Skin of body (tissue), 2 donors: ENCODE results near the gene PROM2. TPM values are rescaled to one million over a fixed set of nuclear protein-coding genes. Genes with fewer than 3 reads are reported as not detected.

ENCODE experiments used
- DNase-seq: peaks from one replicate; lab custom pipeline; 2025; lab: John Stamatoyannopoulos, UW
- total RNA-seq: library from RNA; depleted of rRNA; stranded (reverse); fragments of >200 nt; gene quantifications from one replicate; pipeline ENCODE4 v1.2.3, GENCODE V29; 2014

PROM2 gene
- total RNA-seq, 1 donor from 2014 or later = 9.4 TPM

GRCh38 chr2:95319481-95320343, 45.5 kb downstream of the PROM2 start:
- no peak for DNase-seq

GRCh38 chr2:95320344-95320712, 46.1 kb downstream of the PROM2 start:
- DNase-seq = no peak

- DNase-seq = peak; percentile 88
Observed at GRCh38 chr2:95320986-95321767, 46.9 kb downstream of the PROM2 start.

- no peak for DNase-seq
Observed at GRCh38 chr2:95323347-95324155, 49.3 kb downstream of the PROM2 start.

- DNase-seq = no peak
Observed at GRCh38 chr2:95325026-95325425, 50.8 kb downstream of the PROM2 start.

- DNase-seq = no peak
Observed at GRCh38 chr2:95325590-95326432, 51.6 kb downstream of the PROM2 start.

GRCh38 chr2:95326433-95327140, 52.3 kb downstream of the PROM2 start:
- no peak for DNase-seq

- no peak for DNase-seq
Observed at GRCh38 chr2:95327861-95328260, 53.6 kb downstream of the PROM2 start.

GRCh38 chr2:95328358-95329125, 54.3 kb downstream of the PROM2 start:
- no peak for DNase-seq

GRCh38 chr2:95329401-95329800, 55.2 kb downstream of the PROM2 start:
- no peak for DNase-seq

- DNase-seq = no peak
Observed at GRCh38 chr2:95329891-95330793, 55.9 kb downstream of the PROM2 start.

GRCh38 chr2:95330794-95331338, 56.6 kb downstream of the PROM2 start:
- DNase-seq = no peak

GRCh38 chr2:95331606-95332005, 57.4 kb downstream of the PROM2 start:
- no peak for DNase-seq

GRCh38 chr2:95332036-95332435, 57.8 kb downstream of the PROM2 start:
- DNase-seq = no peak

- no peak for DNase-seq
Observed at GRCh38 chr2:95333056-95333455, 58.8 kb downstream of the PROM2 start.

- peak; percentile 38 for DNase-seq
Observed at GRCh38 chr2:95333888-95334338, 59.7 kb downstream of the PROM2 start.

- no peak for DNase-seq
Observed at GRCh38 chr2:95334916-95335641, 60.8 kb downstream of the PROM2 start.
